ENCODE results near the gene NAA10. TPM values are rescaled to one million over a fixed set of nuclear protein-coding genes. Genes with fewer than 3 reads are reported as not detected.

The NAA10 gene
- total RNA-seq, 4 donors from 2014 or later, result 85.7 to 101 (median 90.7) TPM

DNA sequence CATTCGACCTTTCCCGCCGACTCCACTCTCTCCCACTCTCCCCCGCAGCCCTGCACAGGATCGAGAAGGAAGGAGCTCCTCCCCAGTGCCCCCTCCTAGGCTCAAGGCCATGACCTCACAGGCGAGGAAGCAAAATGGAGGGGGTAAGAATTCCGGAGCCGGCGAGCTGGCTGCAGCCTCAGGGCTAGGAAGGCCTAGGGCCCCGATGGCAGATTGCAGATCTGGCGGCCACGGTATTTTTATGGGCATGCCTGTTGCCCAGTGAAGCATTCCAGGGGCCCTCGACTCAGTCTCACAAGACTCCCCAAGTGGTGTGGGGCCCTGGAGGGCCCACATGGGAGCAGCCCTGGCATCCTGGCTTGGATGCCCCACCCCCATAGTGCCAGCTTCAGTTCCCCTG is 47.9 kb downstream of the NAA10 start:
- ATAC-seq (ENCODE audit: low FRiP score) (no peak), DNase-seq (ENCODE audit: low spot score) (no peak)
- TF ChIP-seq, protein P1, sequence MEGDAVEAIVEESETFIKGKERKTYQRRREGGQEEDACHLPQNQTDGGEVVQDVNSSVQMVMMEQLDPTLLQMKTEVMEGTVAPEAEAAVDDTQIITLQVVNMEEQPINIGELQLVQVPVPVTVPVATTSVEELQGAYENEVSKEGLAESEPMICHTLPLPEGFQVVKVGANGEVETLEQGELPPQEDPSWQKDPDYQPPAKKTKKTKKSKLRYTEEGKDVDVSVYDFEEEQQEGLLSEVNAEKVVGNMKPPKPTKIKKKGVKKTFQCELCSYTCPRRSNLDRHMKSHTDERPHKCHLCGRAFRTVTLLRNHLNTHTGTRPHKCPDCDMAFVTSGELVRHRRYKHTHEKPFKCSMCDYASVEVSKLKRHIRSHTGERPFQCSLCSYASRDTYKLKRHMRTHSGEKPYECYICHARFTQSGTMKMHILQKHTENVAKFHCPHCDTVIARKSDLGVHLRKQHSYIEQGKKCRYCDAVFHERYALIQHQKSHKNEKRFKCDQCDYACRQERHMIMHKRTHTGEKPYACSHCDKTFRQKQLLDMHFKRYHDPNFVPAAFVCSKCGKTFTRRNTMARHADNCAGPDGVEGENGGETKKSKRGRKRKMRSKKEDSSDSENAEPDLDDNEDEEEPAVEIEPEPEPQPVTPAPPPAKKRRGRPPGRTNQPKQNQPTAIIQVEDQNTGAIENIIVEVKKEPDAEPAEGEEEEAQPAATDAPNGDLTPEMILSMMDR (IDR thresholded peaks at IDR 0.05), result no peak

DNA sequence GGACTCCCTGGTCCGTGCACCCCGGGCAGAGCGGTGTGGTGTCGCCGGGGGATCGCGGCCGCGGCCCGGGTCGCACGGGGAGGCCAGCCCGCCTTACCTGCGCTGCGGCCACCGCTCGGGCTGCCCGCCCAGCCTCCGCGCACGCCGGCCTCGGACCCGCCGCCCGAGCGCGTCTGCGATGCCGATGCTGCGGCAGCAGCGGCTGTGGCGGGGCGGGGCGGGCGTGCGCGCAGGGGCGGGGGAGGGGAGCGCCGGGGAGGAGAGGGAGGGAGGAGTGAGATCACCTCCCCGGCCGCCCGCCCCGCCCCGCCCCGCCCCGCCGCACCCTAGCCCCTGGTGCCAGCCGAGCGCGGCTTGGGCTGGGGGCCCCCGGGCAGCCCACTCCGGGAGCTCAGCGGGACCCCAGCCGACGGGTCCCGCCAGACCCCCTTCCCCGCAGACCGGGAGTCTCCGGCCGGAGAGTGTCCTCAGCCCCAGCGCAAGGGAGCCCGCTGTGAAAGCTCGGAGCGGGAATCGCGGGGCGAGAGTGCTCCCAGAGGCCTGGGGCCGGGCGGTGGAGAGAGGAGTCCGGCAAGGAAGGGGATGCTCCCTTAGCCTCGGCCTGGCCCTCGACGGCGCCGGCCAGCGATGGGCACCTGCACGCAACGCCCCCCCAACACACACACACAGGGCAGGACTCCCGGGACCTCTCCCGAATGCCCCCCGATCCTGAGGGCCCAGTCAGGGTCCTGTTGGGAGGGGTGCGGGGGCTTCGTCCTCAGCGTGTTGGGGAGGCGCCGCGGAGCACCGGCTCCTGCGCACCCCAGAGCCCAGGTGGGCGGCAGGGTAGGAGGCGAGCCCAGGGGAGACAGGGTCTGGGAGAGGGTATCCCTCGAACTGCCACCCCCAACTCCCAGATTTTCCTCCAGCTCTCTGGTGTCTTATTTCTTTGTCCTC is 48.6 kb downstream of the NAA10 start, which contains the start of gene L1CAM:
Gene L1CAM, minus strand, starts transcription at position 206 of the 936 bp plus-strand sequence. CDS start 10,337 bp downstream, outside the sequence.
- DNase-seq (ENCODE audit: low spot score), result no peak
- TF ChIP-seq, protein P1 (IDR thresholded peaks at IDR 0.05), result no peak
- ATAC-seq (ENCODE audit: low FRiP score), result no peak

DNA sequence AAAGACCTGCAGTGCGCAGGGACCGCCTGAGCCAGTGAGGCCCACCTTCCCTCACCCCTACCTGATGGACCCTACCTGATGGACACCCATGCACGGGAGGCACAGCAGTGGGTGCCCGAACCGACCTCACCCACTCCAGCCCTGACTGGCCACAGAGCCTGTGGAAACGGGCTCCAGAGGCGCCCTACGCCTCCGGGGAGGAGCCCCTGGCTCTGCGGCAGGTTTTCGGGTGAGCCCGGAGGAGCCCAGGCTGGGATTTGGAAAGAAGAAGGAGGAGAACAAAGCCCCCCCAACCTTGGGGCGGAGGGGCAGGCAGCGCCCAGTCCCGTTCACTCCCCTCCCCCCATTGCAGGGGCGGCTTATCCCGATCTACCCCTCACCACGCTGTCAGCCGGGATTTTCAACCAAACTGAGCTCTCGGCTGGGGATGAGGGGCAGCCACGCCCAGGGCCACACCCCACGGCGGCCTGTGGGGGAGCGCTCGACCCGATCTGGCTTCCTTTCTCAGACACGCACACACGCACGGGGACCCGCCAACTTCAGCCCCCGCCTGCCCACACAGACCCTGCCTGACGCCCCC is 49.5 kb downstream of the NAA10 start:
- no peak for ATAC-seq (ENCODE audit: low FRiP score)
- DNase-seq (ENCODE audit: low spot score), result no peak
- TF ChIP-seq, protein P1 (IDR thresholded peaks at IDR 0.05), result no peak

DNA sequence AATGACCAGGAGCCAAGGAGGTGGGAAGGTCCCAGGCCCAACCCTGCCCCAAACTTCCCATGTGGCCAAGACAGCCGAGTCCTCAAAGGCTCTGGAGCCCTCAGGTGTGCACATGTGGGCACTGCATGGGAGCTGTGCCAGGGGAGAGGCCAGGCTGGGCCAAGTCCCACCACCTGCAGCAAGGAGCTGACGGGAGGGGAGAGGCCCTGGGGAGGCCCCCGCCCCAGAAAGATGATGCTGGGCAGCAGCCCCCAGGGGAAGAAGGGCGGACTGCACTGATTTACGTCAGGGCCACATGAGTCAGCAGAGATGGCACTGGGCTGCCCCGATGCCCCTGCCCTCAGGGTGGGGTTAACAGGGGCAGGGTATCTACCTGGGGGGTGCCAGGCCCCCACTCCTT is 50.2 kb downstream of the NAA10 start:
- ATAC-seq (ENCODE audit: low FRiP score) (no peak), DNase-seq (ENCODE audit: low spot score) (no peak)
- TF ChIP-seq, protein P1 (IDR thresholded peaks at IDR 0.05), result no peak

DNA sequence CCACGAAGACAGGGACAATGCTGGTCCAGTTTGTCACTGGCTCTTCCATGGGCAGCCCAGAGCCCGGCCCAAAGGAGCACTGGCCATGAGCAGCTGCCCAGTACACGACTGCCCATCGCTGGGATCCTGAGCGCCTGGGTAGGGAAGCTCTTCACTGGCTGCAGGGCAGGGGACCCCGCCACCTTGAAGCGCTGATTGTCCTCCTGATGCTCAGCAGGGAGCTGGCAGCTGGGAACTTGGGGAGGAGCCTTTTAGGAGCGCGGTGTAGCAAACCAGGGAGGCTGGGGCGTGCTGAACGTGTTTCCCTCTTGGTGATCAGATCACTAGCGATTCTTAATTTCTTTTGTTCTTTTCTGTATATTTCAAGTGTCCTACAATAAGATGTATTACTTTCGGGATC is 50.7 kb downstream of the NAA10 start:
- TF ChIP-seq, protein P1 (IDR thresholded peaks at IDR 0.05), result no peak
- no peak for ATAC-seq (ENCODE audit: low FRiP score)
- no peak for DNase-seq (ENCODE audit: low spot score)

DNA sequence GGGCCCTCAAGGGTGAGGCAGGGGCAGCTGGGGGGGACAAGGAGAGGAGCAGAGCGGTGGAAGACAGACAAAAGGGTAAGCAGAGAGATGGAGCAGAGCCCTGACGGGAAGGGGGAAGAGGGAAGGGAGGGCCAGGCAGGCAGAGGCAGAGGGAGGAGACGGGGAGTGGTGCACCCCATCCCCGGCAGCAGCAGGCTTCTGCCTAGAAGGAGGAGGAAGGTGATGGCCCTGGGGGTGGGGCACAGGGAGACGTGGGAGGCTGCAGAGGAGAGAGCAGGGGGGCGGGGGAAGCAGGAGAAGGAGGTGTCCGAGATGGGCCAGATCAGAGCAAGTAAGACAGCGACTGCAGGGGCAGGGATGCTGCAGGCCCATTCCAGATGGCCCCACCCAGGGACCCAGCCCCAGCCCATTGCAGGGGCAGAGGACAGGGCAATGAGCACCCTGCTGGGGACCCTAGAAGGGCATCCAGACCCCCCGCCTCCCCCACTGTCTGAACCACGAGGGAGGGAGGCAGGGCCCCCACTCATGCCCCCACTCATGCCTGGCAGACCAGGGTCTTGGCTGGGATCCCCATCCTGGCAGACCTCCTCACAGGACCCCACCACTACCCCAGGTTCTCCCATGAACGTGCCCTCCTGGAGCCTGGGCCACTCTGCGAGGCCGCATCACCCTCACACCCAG is 51.5 kb downstream of the NAA10 start:
- no peak for DNase-seq (ENCODE audit: low spot score)
- ATAC-seq (ENCODE audit: low FRiP score), result no peak
- TF ChIP-seq, protein P1 (IDR thresholded peaks at IDR 0.05), result no peak
